ENCODE data around the gene CRACR2B. TPM values are rescaled to one million over a fixed set of nuclear protein-coding genes. Genes with fewer than 3 reads are reported as not detected.

The CRACR2B gene
- total RNA-seq, 4 donors from 2014 or later: 0.77 to 15.5 (median 2.5) TPM

GRCh38 chr11:863910-864827, 36.5 kb downstream of the CRACR2B start:
- no peak overlapping the region for H3K27ac ChIP-seq
- no peaks in the 10 kb centered on the region for H3K36me3 ChIP-seq
- no peaks in the 10 kb centered on the region for H3K27me3 ChIP-seq
- TF ChIP-seq CTCF (IDR thresholded peaks at IDR 0.05) (no peak), POLR2A (IDR thresholded peaks at IDR 0.05) (no peak)
- DNase-seq: no peak
- no peak overlapping the region for H3K4me3 ChIP-seq
- no peaks in the 10 kb centered on the region for H3K4me1 ChIP-seq
- intact Hi-C loops (cut with DNase I; ENCODE audit: low total_unique reads): no loop called here
- H3K9me3 ChIP-seq: no peaks in the 10 kb centered on the region

GRCh38 chr11:864898-865297, 37.2 kb downstream of the CRACR2B start:
- no peak overlapping the region for H3K27ac ChIP-seq
- no peaks in the 10 kb centered on the region for H3K9me3 ChIP-seq
- no peaks in the 10 kb centered on the region for H3K4me1 ChIP-seq
- DNase-seq: no peak
- no peak overlapping the region for H3K4me3 ChIP-seq
- TF ChIP-seq CTCF (IDR thresholded peaks at IDR 0.05): no peak
- no peak for TF ChIP-seq POLR2A (IDR thresholded peaks at IDR 0.05)
- H3K27me3 ChIP-seq: no peaks in the 10 kb centered on the region
- H3K36me3 ChIP-seq: no peaks in the 10 kb centered on the region
- intact Hi-C loops (cut with DNase I; ENCODE audit: low total_unique reads): no loop called here

GRCh38 chr11:865462-866430, 38.0 kb downstream of the CRACR2B start:
- DNase-seq: no peak
- no peaks in the 10 kb centered on the region for H3K4me1 ChIP-seq
- intact Hi-C loops (cut with DNase I; ENCODE audit: low total_unique reads): no loop called here
- TF ChIP-seq POLR2A (IDR thresholded peaks at IDR 0.05) (no peak), CTCF (IDR thresholded peaks at IDR 0.05) (no peak)
- H3K9me3 ChIP-seq: no peaks in the 10 kb centered on the region
- H3K27ac ChIP-seq: no peak overlapping the region
- H3K4me3 ChIP-seq: no peak overlapping the region
- no peaks in the 10 kb centered on the region for H3K27me3 ChIP-seq
- no peaks in the 10 kb centered on the region for H3K36me3 ChIP-seq

- H3K27me3 ChIP-seq: no peaks in the 10 kb centered on the region
- TF ChIP-seq CTCF (IDR thresholded peaks at IDR 0.05): no peak
- TF ChIP-seq POLR2A (IDR thresholded peaks at IDR 0.05): no peak
- no peaks in the 10 kb centered on the region for H3K36me3 ChIP-seq
- DNase-seq: no peak
- no peaks in the 10 kb centered on the region for H3K4me1 ChIP-seq
- H3K4me3 ChIP-seq: no peak overlapping the region
- no peaks in the 10 kb centered on the region for H3K9me3 ChIP-seq
- intact Hi-C loops (cut with DNase I; ENCODE audit: low total_unique reads): no loop called here
- H3K27ac ChIP-seq: no peak overlapping the region
Observed at GRCh38 chr11:866481-866880, 38.8 kb downstream of the CRACR2B start.

All from uterus (tissue), 4 donors.